B cell (primary cell): Measurements from ENCODE around the gene RNF40.

Source experiments
- EZH2 ChIP-seq: IDR thresholded peaks from 2 replicates; pipeline ENCODE4 v1.6.1; 2012; ENCODE audit warnings: borderline replicate concordance, low read depth, mild to moderate bottlenecking, moderate library complexity, low read length; ENCODE audit not compliant: insufficient read depth, poor library complexity, severe bottlenecking
- TF ChIP-seq, protein P1 (sequence below): fragments of 200-600 bp; IDR thresholded peaks from one replicate; pipeline ENCODE4 v1.8.0; 2022; ENCODE audit warnings: antibody characterized with exemption, mild to moderate bottlenecking

DNA sequence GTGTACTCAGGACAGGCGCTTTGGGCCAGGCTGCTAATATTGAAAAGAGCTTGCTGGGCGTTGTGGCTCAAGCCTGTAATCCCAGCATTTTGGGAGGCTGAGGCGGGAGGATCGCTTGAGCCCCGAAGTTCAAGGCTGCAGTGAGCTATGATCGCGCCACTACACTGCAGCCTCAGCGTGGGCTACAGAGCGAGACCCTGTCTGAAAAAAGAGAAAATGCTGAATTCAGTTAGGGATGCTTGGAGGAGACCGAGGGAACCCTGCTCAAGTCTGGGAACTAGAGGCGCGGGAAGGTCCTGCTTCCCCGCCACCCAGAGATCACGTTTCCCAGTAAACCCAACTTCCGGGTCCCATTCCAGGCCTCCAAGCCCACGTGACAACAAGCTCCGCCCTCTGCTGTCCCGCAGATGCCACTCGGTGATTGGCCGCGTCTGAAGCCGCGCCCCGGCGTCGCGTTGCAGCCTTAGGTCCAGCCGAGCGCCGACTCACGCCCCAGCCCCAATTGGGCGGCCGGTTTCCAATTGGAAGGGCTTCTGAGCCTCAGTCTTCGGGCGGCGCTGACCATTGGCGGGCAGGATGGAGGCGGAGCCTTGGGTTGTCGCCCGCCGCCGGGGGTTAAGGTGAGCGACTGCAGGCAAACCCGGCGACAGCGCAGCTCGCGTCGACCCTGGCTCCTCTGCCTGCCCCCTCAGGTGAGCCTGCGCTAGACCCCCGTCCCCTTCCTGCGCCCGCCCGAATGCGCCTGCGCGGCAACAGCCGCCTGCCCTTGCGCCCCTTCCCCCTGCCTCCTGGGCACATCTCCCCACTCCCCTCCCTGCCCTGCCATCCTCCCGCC is 14.1 kb upstream of the RNF40 start, which contains the start of gene PHKG2:
- TF ChIP-seq, protein P1, sequence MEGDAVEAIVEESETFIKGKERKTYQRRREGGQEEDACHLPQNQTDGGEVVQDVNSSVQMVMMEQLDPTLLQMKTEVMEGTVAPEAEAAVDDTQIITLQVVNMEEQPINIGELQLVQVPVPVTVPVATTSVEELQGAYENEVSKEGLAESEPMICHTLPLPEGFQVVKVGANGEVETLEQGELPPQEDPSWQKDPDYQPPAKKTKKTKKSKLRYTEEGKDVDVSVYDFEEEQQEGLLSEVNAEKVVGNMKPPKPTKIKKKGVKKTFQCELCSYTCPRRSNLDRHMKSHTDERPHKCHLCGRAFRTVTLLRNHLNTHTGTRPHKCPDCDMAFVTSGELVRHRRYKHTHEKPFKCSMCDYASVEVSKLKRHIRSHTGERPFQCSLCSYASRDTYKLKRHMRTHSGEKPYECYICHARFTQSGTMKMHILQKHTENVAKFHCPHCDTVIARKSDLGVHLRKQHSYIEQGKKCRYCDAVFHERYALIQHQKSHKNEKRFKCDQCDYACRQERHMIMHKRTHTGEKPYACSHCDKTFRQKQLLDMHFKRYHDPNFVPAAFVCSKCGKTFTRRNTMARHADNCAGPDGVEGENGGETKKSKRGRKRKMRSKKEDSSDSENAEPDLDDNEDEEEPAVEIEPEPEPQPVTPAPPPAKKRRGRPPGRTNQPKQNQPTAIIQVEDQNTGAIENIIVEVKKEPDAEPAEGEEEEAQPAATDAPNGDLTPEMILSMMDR: no peak
- no peak for TF ChIP-seq EZH2
